ENCODE results near the gene LRRC8D. TPM values are rescaled to one million over a fixed set of nuclear protein-coding genes. Genes with fewer than 3 reads are reported as not detected.

Gene LRRC8D
- total RNA-seq, 1 experiment from 2014 or later, result 43.3 TPM

- ATAC-seq, result no peak
Measured at GRCh38 chr1:89815611-89816010, 5.2 kb upstream of the LRRC8D start.

GRCh38 chr1:89816366-89816765 is 4.5 kb upstream of the LRRC8D start:
- in situ Hi-C loops (cut with HindIII; ENCODE audit: low pct_unique_long_range_greater_than_20kb, low sequenced_read_pairs) (no loop called here), intact Hi-C loops (cut with micrococcal nuclease; ENCODE audit: unreplicated experiment) (no loop called here)
- POLR2A ChIA-PET, result no interaction called here
- CTCF ChIA-PET, result no interaction called here
- DNase-seq (ENCODE audit: low read depth, low spot score), result no peak
- TF ChIP-seq REST (IDR thresholded peaks at IDR 0.05; ENCODE audit: insufficient read depth in 1 of 2, low read depth in 2 of 2, low read length in 1 of 2) (no peak), SIN3A (IDR thresholded peaks at IDR 0.05; ENCODE audit: borderline replicate concordance, insufficient read depth, low read depth, low read length) (no peak), TCF7L2 (IDR thresholded peaks at IDR 0.05; ENCODE audit: low read depth, low read length) (no peak), POLR2AphosphoS5 (IDR thresholded peaks at IDR 0.05; ENCODE audit: low read depth, low read length) (no peak)
- TF ChIP-seq, protein P1, sequence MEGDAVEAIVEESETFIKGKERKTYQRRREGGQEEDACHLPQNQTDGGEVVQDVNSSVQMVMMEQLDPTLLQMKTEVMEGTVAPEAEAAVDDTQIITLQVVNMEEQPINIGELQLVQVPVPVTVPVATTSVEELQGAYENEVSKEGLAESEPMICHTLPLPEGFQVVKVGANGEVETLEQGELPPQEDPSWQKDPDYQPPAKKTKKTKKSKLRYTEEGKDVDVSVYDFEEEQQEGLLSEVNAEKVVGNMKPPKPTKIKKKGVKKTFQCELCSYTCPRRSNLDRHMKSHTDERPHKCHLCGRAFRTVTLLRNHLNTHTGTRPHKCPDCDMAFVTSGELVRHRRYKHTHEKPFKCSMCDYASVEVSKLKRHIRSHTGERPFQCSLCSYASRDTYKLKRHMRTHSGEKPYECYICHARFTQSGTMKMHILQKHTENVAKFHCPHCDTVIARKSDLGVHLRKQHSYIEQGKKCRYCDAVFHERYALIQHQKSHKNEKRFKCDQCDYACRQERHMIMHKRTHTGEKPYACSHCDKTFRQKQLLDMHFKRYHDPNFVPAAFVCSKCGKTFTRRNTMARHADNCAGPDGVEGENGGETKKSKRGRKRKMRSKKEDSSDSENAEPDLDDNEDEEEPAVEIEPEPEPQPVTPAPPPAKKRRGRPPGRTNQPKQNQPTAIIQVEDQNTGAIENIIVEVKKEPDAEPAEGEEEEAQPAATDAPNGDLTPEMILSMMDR (IDR thresholded peaks at IDR 0.05), result no peak
- Histone ChIP-seq H3K36me3 (ENCODE audit: control insufficient read depth, insufficient read depth, low read length) (no peaks in the 10 kb centered on the region), H3K27me3 (ENCODE audit: control insufficient read depth, insufficient read depth, low read length) (peaks cover 3% of the 10 kb centered on the region; the same call in 1 of the 2 replicates), H3K27ac (ENCODE audit: low read length) (no peak overlapping the region), H3K4me3 (ENCODE audit: low read depth in 2 of 2, low read length in 2 of 2) (no peak overlapping the region), H3K9me3 (ENCODE audit: control insufficient read depth, insufficient read depth, low read depth, low read length) (no peaks in the 10 kb centered on the region), H3K4me1 (ENCODE audit: control insufficient read depth, insufficient read depth, low read length) (peaks cover 8% of the 10 kb centered on the region)
- no TSS peak for BruUV-seq (replicated peaks)
- no peak for ATAC-seq

More at GRCh38 chr1:89815611-89816010, 5.2 kb upstream of the LRRC8D start:
- H3K36me3 ChIP-seq (ENCODE audit: control insufficient read depth, insufficient read depth, low read length), result no peaks in the 10 kb centered on the region
- intact Hi-C loops (cut with micrococcal nuclease; ENCODE audit: unreplicated experiment) (no loop called here), in situ Hi-C loops (cut with HindIII; ENCODE audit: low pct_unique_long_range_greater_than_20kb, low sequenced_read_pairs) (no loop called here)
- H3K4me1 ChIP-seq (ENCODE audit: control insufficient read depth, insufficient read depth, low read length), result peaks cover 8% of the 10 kb centered on the region
- no TSS peak for BruUV-seq (replicated peaks)
- DNase-seq (ENCODE audit: low read depth, low spot score), result no peak
- ChIA-PET CTCF (no interaction called here), POLR2A (no interaction called here)
- TF ChIP-seq SIN3A (IDR thresholded peaks at IDR 0.05; ENCODE audit: borderline replicate concordance, insufficient read depth, low read depth, low read length) (no peak), POLR2AphosphoS5 (IDR thresholded peaks at IDR 0.05; ENCODE audit: low read depth, low read length) (no peak), TCF7L2 (IDR thresholded peaks at IDR 0.05; ENCODE audit: low read depth, low read length) (no peak), REST (IDR thresholded peaks at IDR 0.05; ENCODE audit: insufficient read depth in 1 of 2, low read depth in 2 of 2, low read length in 1 of 2) (no peak)
- TF ChIP-seq, protein P1 (IDR thresholded peaks at IDR 0.05), result no peak
- no peak overlapping the region for H3K4me3 ChIP-seq (ENCODE audit: low read depth in 2 of 2, low read length in 2 of 2)
- no peaks in the 10 kb centered on the region for H3K9me3 ChIP-seq (ENCODE audit: control insufficient read depth, insufficient read depth, low read depth, low read length)
- no peak overlapping the region for H3K27ac ChIP-seq (ENCODE audit: low read length)
- peaks cover 3% of the 10 kb centered on the region; the same call in 1 of the 2 replicates for H3K27me3 ChIP-seq (ENCODE audit: control insufficient read depth, insufficient read depth, low read length)

All from Panc1 (cell line).